GM19035 (cell line): ENCODE results near the gene DLEC1.
"Not testable (repeated sequence)": the region's sequence is repeated elsewhere in the genome, so short reads cannot be mapped to it uniquely, and the experiment has no call there.

Source experiments
- ATAC-seq: cut with Tn5 transposase; IDR thresholded peaks from one replicate; pipeline ENCODE4 v1.9.1; 2021; ENCODE audit not compliant: unreplicated experiment

The DLEC1 gene

DNA sequence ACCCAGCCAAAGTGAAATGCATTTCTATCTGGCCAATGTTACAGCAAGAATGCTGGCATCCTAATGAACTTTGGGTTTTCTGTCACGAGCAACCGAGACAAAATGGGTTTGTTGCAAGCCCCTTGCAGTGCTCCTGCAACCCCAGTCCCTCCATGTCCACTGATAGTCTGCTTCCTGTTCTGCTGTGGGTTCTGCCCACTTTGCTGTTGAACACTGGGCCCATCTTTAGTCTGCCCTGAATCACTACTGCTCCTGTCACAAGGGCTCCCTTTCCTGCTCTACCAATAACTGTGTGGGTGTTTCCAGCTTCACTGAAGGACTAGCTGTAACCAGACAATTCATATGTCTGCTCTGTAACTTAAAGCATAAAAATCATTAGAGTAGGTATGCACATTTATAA, 113.6 kb downstream of the DLEC1 start:
- no peak for ATAC-seq

DNA sequence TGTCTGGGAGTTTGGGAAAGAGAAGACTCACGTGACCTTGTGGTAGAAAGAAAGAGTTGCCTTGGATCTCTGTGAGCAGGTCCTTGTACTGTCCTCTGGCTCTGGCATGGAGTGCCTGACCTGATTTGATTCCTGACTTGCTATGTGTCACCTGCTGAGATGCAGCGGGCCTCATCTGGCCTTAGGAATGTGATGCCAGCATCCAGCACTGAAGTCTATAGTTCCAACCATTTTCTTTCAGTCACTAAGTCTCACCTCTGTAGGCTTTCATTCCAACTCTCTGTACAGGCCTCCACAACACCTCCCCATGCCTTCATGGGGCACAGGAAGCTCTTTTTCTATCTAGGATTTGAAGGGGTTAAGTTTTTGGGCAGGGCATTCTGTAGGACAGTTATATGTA, 114.2 kb downstream of the DLEC1 start:
- ATAC-seq = no peak

- ATAC-seq = no peak
Measured at GRCh38 chr3:38154033-38154494, 115.1 kb downstream of the DLEC1 start.

GRCh38 chr3:38154625-38155255, 115.7 kb downstream of the DLEC1 start:
- no peak for ATAC-seq

DNA sequence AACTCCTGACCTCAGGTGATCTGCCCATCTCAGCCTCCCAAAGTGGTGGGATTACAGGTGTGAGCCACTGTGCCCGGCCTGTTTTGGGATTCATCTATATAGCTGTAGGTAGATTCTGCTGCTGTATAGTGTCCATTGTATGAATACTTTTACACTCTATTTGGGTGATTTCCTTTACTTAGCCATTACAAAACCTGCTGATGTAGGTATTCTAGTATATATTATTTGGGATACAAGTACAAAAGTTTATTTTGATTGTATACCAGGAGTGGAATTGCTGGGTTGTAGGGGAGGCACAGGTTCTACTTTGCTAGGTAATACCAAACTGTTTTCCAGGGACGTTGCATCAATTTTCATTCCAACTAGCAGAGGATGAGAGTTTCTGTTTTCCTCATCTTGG, 116.8 kb downstream of the DLEC1 start:
- ATAC-seq = no peak

DNA sequence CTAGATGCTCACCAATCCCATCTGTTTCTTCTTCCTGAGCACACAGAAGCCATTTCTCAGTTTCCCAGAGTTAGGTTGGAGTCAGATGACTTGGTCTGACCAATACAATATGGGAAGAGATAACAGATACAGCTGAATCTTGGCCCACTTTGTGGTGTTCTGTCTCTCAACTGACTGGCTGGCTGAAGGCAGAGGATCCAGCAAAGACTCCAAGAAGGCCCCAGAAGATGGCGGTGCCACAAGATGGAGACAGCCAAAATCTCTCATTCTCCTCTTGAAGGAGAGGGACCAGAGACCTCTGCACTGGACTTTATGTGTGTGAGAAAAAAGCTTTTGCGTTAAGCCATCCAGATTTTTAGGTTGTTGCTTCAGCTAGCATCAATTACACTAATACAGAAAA, 118.1 kb downstream of the DLEC1 start:
- no peak for ATAC-seq

DNA sequence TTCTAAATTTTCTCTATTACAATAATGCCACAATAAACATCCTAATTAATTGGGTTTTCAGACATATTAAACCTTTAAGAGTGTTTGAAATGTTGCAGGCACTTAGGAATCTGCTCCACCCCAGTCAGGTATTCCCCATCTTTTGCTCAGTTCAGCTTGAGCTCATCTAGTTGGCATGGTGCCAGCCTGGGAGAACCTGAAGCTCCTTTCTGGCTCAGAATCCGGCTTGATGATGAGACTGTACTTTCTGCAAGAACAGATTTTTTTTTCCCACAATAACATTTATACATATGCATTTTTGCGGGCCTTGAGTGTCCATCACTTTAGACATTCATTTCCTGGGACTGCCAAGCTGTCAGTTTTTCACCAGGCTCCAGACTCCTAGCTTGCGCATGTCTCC, 118.6 kb downstream of the DLEC1 start:
- no peak for ATAC-seq

- no peak for ATAC-seq
Measured at GRCh38 chr3:38158472-38158871, 119.5 kb downstream of the DLEC1 start.

DNA sequence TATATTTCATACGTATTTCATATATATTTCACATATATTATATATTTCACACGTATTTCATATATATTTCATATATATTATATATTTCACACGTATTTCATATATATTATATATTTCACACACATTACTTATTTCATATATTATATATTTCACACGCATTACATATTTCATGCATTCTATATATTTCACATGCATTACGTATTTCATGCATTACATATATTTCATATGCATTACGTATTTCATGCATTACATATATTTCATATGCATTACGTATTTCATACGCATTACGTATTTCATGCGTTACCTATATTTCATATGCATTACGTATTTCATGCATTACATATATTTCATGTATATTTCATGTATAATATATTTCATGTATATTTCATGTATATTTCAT, 121.7 kb downstream of the DLEC1 start:
- ATAC-seq = not testable (repeated sequence)

- no peak for ATAC-seq
Measured at GRCh38 chr3:38163117-38163840, 124.3 kb downstream of the DLEC1 start.

- ATAC-seq = peak; percentile 0
Measured at GRCh38 chr3:38163841-38164642, 125.0 kb downstream of the DLEC1 start.

DNA sequence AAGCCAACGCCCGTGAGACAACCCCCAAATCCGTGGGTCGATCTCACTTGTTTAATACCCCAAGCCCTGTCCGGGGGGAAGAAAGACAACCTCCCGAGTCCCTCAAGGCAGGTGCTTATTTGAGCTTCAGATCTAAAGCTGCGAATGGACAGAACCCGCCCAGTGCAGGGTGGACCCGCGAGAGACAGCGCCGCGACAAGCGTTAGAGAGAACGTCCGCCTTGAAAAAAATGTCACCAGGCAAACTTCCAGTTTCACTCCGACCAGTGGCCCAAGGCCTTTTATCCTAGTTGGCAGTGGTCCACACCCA, 125.6 kb downstream of the DLEC1 start:
- no peak for ATAC-seq

GRCh38 chr3:38164952-38165721, 126.1 kb downstream of the DLEC1 start, which contains the start of gene OXSR1:
Gene OXSR1, plus strand, starts transcription at chr3:38165537. Its CDS starts 340 bp downstream, at chr3:38165877.
- ATAC-seq = peak; percentile 88

DNA sequence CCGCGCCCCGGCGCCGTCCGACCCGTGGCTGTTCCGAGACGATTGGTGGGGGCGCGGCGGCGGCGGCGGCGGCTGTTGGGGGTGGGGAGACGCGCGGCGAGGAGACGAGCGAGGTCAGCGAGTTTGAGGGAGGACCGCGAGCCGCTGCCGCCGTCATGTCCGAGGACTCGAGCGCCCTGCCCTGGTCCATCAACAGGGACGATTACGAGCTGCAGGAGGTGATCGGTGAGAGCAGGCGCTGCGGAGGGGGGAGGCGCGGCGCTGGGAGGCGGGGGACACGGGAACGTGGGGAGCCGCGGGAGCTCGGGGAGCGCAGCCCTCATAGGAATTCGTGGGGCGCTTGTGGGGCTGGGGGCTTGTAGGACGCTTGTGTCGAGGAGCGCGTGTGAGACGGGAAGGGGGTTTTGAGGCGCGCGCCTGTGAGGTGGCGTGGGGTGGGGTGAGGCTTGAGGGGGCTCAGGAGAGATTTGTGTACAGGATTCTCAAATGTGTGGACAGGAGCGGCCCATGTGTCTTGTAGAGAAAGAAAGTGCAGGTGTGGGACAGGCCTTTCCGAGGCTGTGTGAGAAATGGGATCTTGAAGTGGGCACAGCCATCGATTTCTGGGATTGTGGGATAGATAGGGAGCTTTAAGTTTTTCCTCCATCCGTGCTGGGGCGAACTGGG, 126.8 kb downstream of the DLEC1 start:
- no peak for ATAC-seq

GRCh38 chr3:38167591-38167990, 128.6 kb downstream of the DLEC1 start:
- no peak for ATAC-seq

DNA sequence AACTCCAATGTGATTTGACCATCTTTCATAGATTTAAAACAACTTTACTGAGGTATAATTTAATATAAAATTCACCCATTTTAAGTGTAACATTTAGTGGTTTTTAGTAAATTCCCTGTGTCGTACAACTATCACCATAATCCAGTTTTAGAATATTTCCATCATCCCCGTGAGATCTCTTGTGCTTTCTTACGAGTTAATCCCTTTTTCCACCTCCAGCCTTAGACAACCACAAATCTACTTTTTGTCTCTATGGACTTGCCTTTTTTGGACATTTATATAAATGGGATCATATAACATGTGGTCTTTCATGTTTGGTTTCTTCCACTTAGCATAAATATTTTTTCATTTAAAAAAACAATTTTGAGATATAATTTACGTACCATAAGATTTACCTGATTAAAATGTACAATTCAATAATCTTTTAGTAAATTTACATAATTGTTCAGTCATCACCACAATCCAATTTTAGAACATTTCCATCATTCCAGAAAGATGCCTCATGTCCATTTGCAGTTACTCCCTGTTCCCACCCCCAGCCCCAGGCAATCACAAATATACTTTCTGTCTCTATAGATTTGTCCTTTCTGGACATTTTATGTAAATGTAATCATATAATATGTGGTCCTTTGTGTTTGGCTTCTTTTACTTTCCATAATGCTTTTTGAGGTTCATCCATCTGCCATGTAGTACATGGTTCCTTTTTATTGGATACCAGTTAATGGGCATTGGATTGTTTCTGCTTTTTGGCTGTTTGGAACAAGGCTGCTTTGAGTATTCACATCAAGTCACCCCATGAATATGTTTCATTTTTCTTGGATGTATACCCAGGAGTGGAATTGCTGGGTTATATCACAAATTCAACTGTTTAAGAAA, 129.4 kb downstream of the DLEC1 start:
- no peak for ATAC-seq

- ATAC-seq = no peak
Measured at GRCh38 chr3:38169027-38169317, 130.0 kb downstream of the DLEC1 start.

DNA sequence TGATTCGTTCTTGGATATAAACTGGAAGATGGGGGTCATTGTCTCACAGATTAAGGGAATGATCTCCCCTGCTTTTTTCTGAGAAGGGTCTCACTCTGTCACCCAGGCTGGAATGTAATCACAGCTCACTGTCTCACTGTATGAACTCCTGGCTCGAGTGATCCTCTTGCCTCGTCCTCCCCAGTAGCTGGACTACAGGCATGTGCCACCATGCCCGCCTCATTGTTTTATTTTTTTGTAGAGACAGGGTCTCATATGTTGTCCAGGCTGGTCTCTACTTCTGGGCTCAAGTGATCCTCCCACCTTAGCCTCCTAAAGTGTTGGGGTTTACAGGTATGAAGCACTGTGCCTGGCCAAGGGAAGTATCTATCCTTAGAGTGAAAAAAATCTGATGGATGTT, 131.7 kb downstream of the DLEC1 start:
- no peak for ATAC-seq

DNA sequence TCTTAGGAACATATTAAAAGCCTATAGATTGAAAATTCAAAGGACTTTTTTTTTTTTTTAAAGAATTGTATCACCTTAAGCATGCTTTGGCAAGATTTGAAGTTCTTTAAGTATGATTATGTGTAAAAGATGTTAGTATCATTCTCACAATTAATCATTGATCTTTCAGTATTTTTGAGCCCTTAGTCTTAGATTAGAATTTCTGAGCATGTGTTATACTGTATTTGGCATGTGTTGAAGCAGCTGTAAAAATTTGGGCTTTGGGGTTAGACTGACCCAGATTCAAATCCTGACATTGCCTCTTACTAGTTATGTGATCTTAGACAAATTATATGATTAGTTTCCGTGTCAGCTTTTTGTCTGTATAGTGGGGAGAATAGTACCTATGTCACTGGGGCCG, 132.6 kb downstream of the DLEC1 start:
- no peak for ATAC-seq
